ENCODE data around the gene NELL1. TPM values are rescaled to one million over a fixed set of nuclear protein-coding genes. Genes with fewer than 3 reads are reported as not detected.

NELL1 gene
- polyA plus RNA-seq, 1 of the 3 experiments (the other 2 are of a cell fraction): not detected

DNA sequence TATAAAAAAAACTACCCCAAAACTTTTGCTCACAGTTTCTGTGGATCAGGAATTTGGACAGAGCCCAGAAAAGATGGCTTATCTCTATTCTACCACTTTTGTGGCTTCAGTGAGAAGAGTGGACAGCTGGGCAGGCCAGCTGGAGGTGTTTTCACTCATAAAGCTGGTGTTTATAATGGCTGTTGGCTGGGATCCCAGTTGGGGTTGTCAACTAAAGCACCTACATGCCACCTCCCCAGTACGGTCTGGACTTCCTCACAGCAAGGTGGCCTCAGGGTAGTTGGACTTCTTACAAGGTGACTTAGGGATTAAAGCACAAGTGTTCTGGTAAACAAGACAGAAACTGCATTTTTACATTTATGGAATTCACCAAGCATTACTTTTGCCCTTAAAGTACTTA lies 171.0 kb downstream of the NELL1 start:
- ChIA-PET CTCF (no interaction called here), POLR2A (interaction anchor here (0.7 kb wide), 1 partner anchor 8 kb away, joined by 3 read pairs; no protein-coding TSS in a partner anchor)

GRCh38 chr11:20844216-20844615 lies 174.8 kb downstream of the NELL1 start:
- Histone ChIP-seq H3K9me2 (no peaks in the 10 kb centered on the region), H3K4me1 (ENCODE audit: control insufficient read depth in 1 of 2, insufficient read depth in 2 of 2, low read depth in 1 of 2, low read length in 1 of 2) (peaks cover 0 to 4% of the 10 kb centered on the region in 2 experiments; a peak in 1 of 4 replicates), H3F3A (replicated peaks; ENCODE audit: insufficient read depth) (no peaks in the 10 kb centered on the region), H3K4me3 (ENCODE audit: low read depth in 2 of 2, low read length in 1 of 2) (no peak overlapping the region), H3K79me2 (ENCODE audit: insufficient read depth) (no peaks in the 10 kb centered on the region), H3K36me3 (replicated peaks in 1 of 2; ENCODE audit: control insufficient read depth in 1 of 2, insufficient read depth in 2 of 2, low read length in 1 of 2) (no peaks in the 10 kb centered on the region), H2AFZ (ENCODE audit: low read depth) (no peak overlapping the region), H3K4me2 (no peak overlapping the region), H4K20me1 (ENCODE audit: insufficient read depth) (no peaks in the 10 kb centered on the region), H3K27ac (ENCODE audit: low read depth in 2 of 2, low read length in 1 of 2) (no peak overlapping the region), H3K9ac (no peak overlapping the region), H3K27me3 (ENCODE audit: insufficient read depth) (no peaks in the 10 kb centered on the region), H3K9me3 (no peaks in the 10 kb centered on the region)
- ChIA-PET POLR2A (no interaction called here), CTCF (no interaction called here)
- DNase-seq: no peak
- 33% methylated on average over 2 of the region's 2 CpGs for WGBS (ENCODE audit: low lambda C conversion rate)
- TF ChIP-seq SIN3A (IDR thresholded peaks at IDR 0.05; ENCODE audit: borderline replicate concordance, low read depth, low read length): no peak
- TF ChIP-seq RAD21 (IDR thresholded peaks at IDR 0.05; ENCODE audit: low read length): no peak
- no peak for TF ChIP-seq MXI1 (IDR thresholded peaks at IDR 0.05; ENCODE audit: low read depth, low read length)
- TF ChIP-seq RFX5 (IDR thresholded peaks at IDR 0.05; ENCODE audit: low read length): no peak
- TF ChIP-seq NFIC (IDR thresholded peaks at IDR 0.05; ENCODE audit: borderline replicate concordance): no peak
- no peak for TF ChIP-seq FOXM1 (IDR thresholded peaks at IDR 0.05; ENCODE audit: low read depth)
- TF ChIP-seq GABPA (IDR thresholded peaks at IDR 0.05; ENCODE audit: low read depth): no peak
- TF ChIP-seq RXRA (IDR thresholded peaks at IDR 0.05; ENCODE audit: borderline replicate concordance, low read depth): no peak
- TF ChIP-seq TEAD4 (IDR thresholded peaks at IDR 0.05; ENCODE audit: borderline replicate concordance, insufficient read depth): no peak
- TF ChIP-seq, protein P1, sequence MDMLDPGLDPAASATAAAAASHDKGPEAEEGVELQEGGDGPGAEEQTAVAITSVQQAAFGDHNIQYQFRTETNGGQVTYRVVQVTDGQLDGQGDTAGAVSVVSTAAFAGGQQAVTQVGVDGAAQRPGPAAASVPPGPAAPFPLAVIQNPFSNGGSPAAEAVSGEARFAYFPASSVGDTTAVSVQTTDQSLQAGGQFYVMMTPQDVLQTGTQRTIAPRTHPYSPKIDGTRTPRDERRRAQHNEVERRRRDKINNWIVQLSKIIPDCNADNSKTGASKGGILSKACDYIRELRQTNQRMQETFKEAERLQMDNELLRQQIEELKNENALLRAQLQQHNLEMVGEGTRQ (IDR thresholded peaks at IDR 0.05; ENCODE audit: borderline replicate concordance, low read depth, low read length): no peak
- TF ChIP-seq IRF3 (IDR thresholded peaks at IDR 0.05; ENCODE audit: low read depth, low read length): no peak
- no peak for TF ChIP-seq YY1 (IDR thresholded peaks at IDR 0.05; ENCODE audit: low read depth)
- TF ChIP-seq USF1 (IDR thresholded peaks at IDR 0.05; ENCODE audit: borderline replicate concordance, low read depth): no peak

More for the DNA sequence above, 171.0 kb downstream of the NELL1 start:
- Histone ChIP-seq H3K27me3 (ENCODE audit: insufficient read depth) (no peaks in the 10 kb centered on the region), H3K4me3 (ENCODE audit: low read depth in 2 of 2, low read length in 1 of 2) (no peak overlapping the region), H4K20me1 (ENCODE audit: insufficient read depth) (no peaks in the 10 kb centered on the region), H3K27ac (ENCODE audit: low read depth in 2 of 2, low read length in 1 of 2) (no peak overlapping the region; a peak in 1 of 4 replicates), H2AFZ (ENCODE audit: low read depth) (no peak overlapping the region), H3K4me2 (no peak overlapping the region), H3K79me2 (ENCODE audit: insufficient read depth) (no peaks in the 10 kb centered on the region), H3F3A (replicated peaks; ENCODE audit: insufficient read depth) (no peaks in the 10 kb centered on the region), H3K36me3 (replicated peaks in 1 of 2; ENCODE audit: control insufficient read depth in 1 of 2, insufficient read depth in 2 of 2, low read length in 1 of 2) (no peaks in the 10 kb centered on the region), H3K9me2 (no peaks in the 10 kb centered on the region), H3K4me1 (ENCODE audit: control insufficient read depth in 1 of 2, insufficient read depth in 2 of 2, low read depth in 1 of 2, low read length in 1 of 2) (peaks cover 0 to 4% of the 10 kb centered on the region in 2 experiments; a peak in 1 of 4 replicates), H3K9ac (no peak overlapping the region), H3K9me3 (0 out of 2 replicates have a peak, but pooled peaks cover 3% of the 10 kb centered on the region)
- DNase-seq: peak; percentile 17
- TF ChIP-seq JUND (IDR thresholded peaks at IDR 0.05) (no peak), POLR2AphosphoS5 (IDR thresholded peaks at IDR 0.05; ENCODE audit: low read depth, low read length) (no peak), ELF1 (IDR thresholded peaks at IDR 0.05) (no peak), EP300 (IDR thresholded peaks at IDR 0.05; ENCODE audit: borderline replicate concordance in 1 of 2, low read depth in 1 of 2, low read length in 1 of 2) (peak in 1 of 2 experiments; percentile 34; a peak in 1 of 4 replicates), GATA2 (CRISPR knock-in tag; IDR thresholded peaks at IDR 0.05) (peak; percentile 66)
- TF ChIP-seq, protein P2, sequence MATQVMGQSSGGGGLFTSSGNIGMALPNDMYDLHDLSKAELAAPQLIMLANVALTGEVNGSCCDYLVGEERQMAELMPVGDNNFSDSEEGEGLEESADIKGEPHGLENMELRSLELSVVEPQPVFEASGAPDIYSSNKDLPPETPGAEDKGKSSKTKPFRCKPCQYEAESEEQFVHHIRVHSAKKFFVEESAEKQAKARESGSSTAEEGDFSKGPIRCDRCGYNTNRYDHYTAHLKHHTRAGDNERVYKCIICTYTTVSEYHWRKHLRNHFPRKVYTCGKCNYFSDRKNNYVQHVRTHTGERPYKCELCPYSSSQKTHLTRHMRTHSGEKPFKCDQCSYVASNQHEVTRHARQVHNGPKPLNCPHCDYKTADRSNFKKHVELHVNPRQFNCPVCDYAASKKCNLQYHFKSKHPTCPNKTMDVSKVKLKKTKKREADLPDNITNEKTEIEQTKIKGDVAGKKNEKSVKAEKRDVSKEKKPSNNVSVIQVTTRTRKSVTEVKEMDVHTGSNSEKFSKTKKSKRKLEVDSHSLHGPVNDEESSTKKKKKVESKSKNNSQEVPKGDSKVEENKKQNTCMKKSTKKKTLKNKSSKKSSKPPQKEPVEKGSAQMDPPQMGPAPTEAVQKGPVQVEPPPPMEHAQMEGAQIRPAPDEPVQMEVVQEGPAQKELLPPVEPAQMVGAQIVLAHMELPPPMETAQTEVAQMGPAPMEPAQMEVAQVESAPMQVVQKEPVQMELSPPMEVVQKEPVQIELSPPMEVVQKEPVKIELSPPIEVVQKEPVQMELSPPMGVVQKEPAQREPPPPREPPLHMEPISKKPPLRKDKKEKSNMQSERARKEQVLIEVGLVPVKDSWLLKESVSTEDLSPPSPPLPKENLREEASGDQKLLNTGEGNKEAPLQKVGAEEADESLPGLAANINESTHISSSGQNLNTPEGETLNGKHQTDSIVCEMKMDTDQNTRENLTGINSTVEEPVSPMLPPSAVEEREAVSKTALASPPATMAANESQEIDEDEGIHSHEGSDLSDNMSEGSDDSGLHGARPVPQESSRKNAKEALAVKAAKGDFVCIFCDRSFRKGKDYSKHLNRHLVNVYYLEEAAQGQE (IDR thresholded peaks at IDR 0.05; ENCODE audit: low read depth, low read length): no peak
- WGBS (ENCODE audit: low lambda C conversion rate): 13% methylated on average over 1 of the region's 1 CpG
